DMS53 (cell line): ENCODE measurements around the gene NBPF11.
"Not testable (repeated sequence)": the region's sequence is repeated elsewhere in the genome, so short reads cannot be mapped to it uniquely, and the experiment has no call there.

Source experiments
- DNase-seq: peaks from one replicate; lab custom pipeline; 2025; lab: John Stamatoyannopoulos, UW

NBPF11 gene

DNA sequence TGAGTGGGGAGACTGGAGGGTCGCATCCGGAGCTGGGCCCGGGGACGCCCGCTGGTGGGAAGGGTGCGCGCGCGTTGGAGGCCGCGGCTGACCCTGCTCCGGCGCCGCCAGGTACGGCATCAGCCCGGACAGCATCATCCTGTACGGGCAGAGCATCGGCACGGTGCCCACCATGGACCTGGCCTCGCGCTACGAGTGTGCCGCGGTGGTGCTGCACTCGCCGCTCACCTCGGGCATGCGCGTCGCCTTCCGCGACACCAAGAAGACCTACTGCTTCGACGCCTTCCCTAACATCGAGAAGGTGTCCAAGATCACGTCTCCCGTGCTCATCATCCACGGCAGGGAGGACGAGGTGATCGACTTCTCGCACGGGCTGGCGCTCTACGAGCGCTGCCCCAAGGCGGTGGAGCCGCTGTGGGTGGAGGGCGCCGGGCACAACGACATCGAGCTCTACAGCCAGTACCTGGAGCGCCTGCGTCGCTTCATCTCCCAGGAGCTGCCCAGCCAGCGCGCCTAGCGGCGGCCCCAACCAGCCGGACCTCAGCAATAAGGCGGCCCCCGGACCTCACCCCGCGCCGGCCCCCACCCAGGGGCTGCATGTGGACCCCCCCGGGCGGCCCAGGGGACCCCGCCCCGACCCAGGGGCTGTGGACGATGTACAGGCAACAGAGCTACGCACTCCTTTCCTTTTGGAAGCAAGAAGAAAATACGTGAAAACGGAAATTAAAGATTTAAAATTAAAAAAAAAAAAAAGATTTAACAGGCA is 2.8 kb downstream of the NBPF11 start:
- not testable (repeated sequence) for DNase-seq

DNA sequence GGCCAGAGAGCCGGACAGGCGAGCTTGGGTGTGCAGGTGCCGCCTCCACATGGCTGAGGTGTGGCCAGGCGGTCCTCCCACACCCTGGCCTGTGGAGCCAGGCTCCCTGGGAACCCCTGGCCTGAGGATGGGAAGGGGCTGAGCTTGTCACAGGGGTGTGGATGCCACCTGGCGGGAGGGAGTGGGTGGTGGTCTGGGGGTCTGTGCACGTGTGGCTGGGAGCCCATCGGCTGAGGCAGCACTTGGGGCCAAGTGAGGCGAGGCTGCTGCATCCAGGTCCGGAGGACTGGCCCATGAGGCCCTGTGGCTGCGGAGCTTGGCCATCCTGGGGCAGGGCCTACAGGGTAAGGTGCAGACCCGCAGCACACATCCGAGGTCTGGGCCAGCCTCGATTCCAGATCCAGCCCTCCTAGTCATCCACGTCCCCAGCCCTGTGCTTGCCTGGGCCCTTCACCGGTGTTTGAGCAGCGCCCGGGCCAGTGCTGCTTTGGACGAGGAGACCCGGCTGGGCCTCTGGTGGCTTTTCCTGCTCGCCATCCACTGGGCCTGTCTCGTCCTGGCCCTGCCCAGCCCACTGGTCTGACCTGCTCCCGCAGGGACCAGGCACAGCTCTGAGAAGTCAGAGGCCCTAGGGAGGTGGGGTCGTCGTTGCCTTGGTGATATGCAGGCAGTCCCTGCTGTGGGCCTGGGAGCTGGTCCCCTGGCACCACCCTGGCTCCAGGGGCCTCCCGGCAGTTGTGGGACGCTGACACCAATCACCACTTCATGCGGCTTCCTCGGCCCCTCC is 4.8 kb downstream of the NBPF11 start:
- DNase-seq = not testable (repeated sequence)

DNA sequence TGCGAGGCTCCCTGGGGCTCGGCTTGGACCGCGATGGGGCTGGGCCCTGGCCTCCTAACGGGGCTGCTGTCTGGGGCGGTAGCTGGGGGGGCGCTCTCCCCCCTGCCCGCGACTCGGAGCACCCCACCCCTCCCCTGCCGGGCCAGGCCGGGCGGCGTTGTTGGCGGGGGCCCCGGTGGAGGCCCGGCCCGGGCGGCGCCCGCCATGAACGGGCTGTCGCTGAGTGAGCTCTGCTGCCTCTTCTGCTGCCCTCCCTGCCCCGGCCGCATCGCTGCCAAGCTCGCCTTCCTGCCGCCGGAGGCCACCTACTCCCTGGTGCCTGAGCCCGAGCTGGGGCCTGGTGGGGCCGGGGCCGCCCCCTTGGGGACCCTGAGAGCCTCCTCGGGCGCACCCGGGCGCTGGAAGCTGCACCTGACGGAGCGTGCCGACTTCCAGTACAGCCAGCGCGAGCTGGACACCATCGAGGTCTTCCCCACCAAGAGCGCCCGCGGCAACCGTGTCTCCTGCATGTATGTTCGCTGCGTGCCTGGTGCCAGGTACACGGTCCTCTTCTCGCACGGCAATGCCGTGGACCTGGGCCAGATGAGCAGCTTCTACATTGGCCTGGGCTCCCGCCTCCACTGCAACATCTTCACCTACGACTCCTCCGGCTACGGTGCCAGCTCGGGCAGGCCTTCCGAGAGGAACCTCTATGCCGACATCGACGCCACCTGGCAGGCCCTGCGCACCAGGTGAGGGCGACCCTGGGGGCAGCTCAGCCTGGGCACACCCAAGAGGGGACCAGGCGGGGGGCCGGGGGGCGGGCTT is 5.7 kb downstream of the NBPF11 start:
- DNase-seq = not testable (repeated sequence)

DNA sequence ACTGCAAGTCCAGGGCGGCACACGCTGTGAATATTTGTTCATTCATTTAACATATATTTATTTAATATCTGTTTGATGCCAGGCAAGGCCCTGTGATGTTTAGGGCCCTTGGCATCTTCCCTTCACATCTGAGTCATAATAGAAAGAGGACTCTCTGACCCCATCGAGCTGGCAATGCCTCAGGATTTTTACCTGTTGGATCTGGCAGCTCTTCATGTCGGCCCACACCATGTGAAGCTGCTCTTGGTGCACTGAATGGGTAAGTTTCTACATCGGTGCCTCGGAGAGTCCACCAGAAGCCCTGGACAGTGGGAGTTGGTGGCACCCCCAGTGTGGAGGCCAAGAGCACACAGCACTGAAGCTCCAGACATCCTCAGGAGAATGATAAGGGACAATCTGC is 8.9 kb downstream of the NBPF11 start:
- not testable (repeated sequence) for DNase-seq

DNA sequence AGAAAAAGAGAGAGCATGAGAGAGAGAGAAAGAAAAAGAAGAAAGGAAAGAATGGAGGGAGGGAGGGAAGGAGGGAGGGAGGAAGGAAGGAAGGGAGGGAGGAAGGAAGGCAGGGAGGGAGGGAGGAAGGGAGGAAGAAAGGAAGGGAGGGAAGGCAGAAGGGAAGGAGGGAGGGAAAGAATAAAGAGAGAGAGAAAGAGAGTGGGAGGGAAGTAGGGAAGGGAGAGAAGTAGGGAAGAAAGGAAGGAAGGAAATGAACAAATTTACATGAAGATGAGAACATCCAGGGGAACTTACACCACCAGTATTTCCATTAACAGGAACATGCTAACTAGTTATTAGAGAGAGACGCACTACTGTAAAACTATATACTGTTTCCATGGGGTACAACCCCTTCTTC is 10.1 kb downstream of the NBPF11 start:
- DNase-seq = not testable (repeated sequence)

DNA sequence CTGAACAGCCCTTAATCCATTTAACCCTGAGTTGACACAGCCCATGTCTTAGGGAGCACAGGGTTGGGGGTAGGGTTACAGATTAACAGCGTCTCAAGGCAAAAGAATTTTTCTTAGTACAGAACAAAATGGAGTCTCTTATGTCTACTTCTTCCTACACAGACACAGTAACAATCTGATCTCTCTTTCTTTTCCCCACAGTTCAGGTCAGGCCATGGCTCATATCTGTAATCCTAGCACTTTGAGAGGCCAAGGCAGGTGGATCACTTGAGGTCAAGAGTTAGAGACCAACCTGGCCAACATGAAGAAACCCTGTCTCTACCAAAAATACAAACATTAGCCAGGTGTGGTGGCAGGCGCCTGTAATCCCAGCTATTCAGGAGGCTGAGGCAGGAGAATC is 13.5 kb downstream of the NBPF11 start:
- not testable (repeated sequence) for DNase-seq

GRCh38 chr1:148122341-148122740 is 29.7 kb downstream of the NBPF11 start:
- DNase-seq = not testable (repeated sequence)

- DNase-seq = peak; percentile 46
These were observed 31.7 kb downstream of the NBPF11 start for GRCh38 chr1:148120395-148120794.

DNA sequence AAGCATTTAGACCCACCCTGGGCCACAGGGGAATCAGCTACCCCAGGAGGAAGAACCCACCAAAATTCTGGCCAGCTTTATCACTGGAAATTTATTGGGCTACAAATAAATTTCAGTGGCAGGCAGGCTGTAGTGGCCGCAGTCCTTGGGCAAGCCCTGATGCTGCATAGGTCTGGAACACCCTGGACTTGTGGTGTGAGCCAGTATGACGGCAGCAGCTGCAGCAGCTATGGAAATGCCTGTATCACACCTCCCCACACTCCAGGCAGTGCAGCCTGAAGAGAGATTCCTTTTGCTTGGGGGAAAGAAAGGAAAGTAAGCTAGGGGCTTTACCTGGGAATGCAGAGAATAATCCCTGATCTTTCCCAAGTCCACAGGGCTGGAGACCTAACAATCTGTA is 56.3 kb downstream of the NBPF11 start:
- not testable (repeated sequence) for DNase-seq

GRCh38 chr1:148086196-148086595 is 65.9 kb downstream of the NBPF11 start:
- DNase-seq = peak; percentile 83

DNA sequence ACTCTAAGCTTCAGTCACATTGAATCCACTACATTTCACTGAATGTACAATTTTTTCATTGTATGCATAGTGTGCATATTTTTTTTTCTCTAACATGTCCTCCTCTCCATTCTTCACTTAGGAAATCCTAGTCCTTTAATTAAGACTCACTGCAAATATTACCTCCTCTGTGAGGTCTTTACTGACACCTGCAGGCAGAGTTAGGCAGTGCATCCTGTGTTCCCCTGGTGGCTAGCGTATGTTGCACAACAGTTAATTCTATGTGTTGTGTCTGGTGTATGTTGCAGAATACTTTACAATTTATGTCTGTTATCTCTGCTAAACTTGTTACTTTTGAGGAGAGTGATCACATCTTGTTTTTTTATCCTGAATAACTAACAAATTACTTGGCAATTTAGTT is 70.9 kb downstream of the NBPF11 start:
- DNase-seq = not testable (repeated sequence)

GRCh38 chr1:148078632-148079519 is 73.2 kb downstream of the NBPF11 start:
- not testable (repeated sequence) for DNase-seq

GRCh38 chr1:148078090-148078489 is 74.0 kb downstream of the NBPF11 start:
- DNase-seq = not testable (repeated sequence)

DNA sequence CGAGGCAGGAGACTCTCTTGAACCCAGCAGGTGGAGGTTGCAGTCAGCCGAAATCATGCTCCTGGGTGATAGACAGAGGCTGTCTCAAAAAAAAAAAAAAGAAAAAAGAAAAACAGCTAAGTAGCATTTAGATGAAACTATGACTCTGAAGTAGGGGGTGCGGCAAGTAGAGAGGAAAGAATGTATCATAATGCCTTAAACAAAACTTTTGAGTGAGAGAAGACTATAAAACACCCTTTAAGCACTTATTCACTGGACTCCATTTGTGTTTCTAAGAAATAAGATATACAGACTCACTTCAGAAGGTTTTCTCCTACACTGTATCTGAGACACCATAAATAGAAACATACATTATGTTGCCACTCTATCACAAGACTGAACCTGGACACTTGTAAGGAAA is 74.6 kb downstream of the NBPF11 start:
- DNase-seq = not testable (repeated sequence)

DNA sequence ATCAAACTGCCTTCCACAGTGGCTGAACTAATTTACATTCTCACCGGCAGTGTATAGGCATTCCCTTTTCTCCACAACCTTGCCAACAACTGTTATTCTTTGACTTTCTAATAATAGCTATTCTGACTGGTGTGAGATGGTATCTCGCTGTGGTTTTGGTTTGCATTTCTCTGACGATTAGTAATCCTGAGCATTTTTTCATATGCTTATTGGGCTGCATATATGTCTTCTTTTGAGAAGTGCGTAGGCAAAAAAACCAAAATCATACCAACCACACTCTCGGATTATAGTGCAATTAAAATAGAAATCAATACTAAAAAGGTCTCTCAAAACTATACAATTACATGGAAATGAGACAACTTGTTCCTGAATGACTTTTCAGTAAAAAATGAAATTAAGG is 78.7 kb downstream of the NBPF11 start:
- DNase-seq = not testable (repeated sequence)

GRCh38 chr1:148068606-148069005 is 83.5 kb downstream of the NBPF11 start:
- not testable (repeated sequence) for DNase-seq

DNA sequence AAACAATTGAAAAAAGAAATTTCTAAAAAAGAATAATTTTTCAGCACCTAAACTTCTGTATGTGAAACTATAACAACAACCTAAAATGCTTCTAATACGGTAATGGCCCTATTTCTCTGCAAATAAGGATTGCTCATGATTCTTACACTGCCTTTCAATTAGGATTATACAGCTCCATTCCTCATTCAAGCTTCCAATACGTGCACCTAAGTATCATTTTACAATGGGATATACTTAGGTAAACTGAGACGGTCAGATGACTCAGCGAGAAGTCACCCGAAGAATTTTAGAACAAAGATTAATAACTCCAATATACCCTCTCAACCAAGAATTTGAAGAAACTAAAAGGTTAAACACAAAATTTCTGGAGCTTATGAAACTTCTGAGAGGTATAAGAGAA is 83.9 kb downstream of the NBPF11 start:
- not testable (repeated sequence) for DNase-seq

DNA sequence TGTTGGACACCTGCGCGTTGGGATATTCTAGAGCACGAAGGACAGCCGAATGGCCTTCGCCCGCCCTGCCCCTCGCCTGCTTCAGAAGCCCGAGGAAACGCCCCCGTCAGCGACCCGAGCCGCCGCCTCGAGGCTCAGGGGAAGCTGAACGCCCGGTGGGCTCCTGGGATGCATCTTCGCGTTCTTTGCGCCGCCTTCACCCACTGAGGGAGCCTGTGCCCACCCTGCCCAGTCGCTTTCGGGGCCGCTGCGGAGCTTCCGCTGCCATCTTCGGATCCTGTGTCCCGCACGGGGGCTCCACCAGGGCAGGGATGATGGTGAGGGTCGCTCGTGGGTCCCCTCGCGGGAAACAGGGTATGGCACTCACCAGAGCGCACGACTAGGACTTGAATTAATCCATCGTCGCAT is 91.8 kb downstream of the NBPF11 start:
- DNase-seq = peak; percentile 15

DNA sequence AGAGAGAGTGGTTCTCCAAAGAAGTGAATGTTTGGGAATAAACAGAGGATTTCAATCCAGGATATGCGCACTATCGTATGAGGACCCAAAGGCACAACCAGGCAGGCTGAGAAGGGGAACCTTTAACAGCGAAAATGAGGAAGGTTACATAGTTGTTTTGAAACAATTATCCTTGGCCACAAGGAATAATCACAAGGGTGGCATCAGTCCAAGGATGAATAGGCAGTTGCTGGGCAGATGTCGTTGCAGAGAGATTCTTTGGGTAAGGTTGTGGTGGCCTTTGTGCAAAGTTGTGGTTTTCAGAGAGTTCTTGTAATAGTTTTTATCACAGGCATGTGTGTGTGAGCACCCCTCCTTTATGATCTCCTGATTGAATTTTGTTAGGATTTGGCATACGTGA is 94.7 kb downstream of the NBPF11 start:
- not testable (repeated sequence) for DNase-seq
